Measurements from ENCODE around the gene NFYC.

- no peak for TF ChIP-seq CTCF (IDR thresholded peaks at IDR 0.05)
- no peak for TF ChIP-seq POLR2A (IDR thresholded peaks at IDR 0.05)
- TF ChIP-seq POLR2AphosphoS5 (IDR thresholded peaks at IDR 0.05), result no peak
These were observed 100.5 kb downstream of the NFYC start for GRCh38 chr1:40792036-40792435.

All from sigmoid colon (tissue), 4 donors.